ENCODE data around the gene RALY. TPM values are rescaled to one million over a fixed set of nuclear protein-coding genes. Genes with fewer than 3 reads are reported as not detected.
A peak's percentile ranks its signal among the peaks of the same experiment; 100 is the strongest.

RALY gene
- total and polyA plus RNA-seq, 3 experiments from 2014 or later = 159 to 230 (median 160) TPM

GRCh38 chr20:34029415-34029814 lies 35.7 kb downstream of the RALY start:
- ChIA-PET POLR2A (interaction anchor here (0.5 kb wide), 1 partner anchor 15 kb away, joined by 3 read pairs; no protein-coding TSS in a partner anchor), CTCF (no interaction called here)
- Histone ChIP-seq H3K36me3 (ENCODE audit: insufficient read depth, low read length) (peaks cover 14% of the 10 kb centered on the region), H3K9me3 (ENCODE audit: low read length) (no peaks in the 10 kb centered on the region), H3K27me3 (ENCODE audit: insufficient read depth, low read length, poor library complexity, severe bottlenecking) (no peaks in the 10 kb centered on the region), H3K4me1 (ENCODE audit: insufficient read depth, low read length) (peaks cover 45% of the 10 kb centered on the region), H3K4me3 (ENCODE audit: low read length) (no peak overlapping the region), H3K27ac (ENCODE audit: low read depth, low read length) (no peak overlapping the region)
- no peak for DNase-seq
- peak overlapping the region in 1 of 7 donors; percentile 66 for H3K4me3 Mint-ChIP-seq
- H3K9me3 Mint-ChIP-seq = no peaks in the 10 kb centered on the region
- peak overlapping the region in 5 of 8 donors; percentile 29 to 58 (median 33) for H3K27ac Mint-ChIP-seq
- peaks cover 0 to 2% of the 10 kb centered on the region in 2 donors for H3K27me3 Mint-ChIP-seq
- H3K4me1 Mint-ChIP-seq = peaks cover 59 to 89% (median 81%) of the 10 kb centered on the region in 3 donors
- peaks cover 0 to 39% (median 10%) of the 10 kb centered on the region in 3 donors for H3K36me3 Mint-ChIP-seq

GRCh38 chr20:34030456-34030855 lies 36.7 kb downstream of the RALY start:
- no peak for DNase-seq
- H3K27ac ChIP-seq (ENCODE audit: low read depth, low read length) = no peak overlapping the region
- Mint-ChIP-seq H3K27me3 (peaks cover 0 to 2% of the 10 kb centered on the region in 2 donors), H3K4me1 (peaks cover 58 to 87% (median 79%) of the 10 kb centered on the region in 3 donors), H3K9me3 (no peaks in the 10 kb centered on the region), H3K27ac (peak overlapping the region in 7 of 8 donors; percentile 9 to 54 (median 47)), H3K4me3 (no peak overlapping the region), H3K36me3 (peaks cover 0 to 42% (median 11%) of the 10 kb centered on the region in 3 donors)
- no peaks in the 10 kb centered on the region for H3K9me3 ChIP-seq (ENCODE audit: low read length)
- H3K36me3 ChIP-seq (ENCODE audit: insufficient read depth, low read length) = peaks cover 14% of the 10 kb centered on the region
- POLR2A ChIA-PET = no interaction called here
- H3K4me3 ChIP-seq (ENCODE audit: low read length) = no peak overlapping the region
- CTCF ChIA-PET = no interaction called here
- H3K4me1 ChIP-seq (ENCODE audit: insufficient read depth, low read length) = peaks cover 35% of the 10 kb centered on the region
- no peaks in the 10 kb centered on the region for H3K27me3 ChIP-seq (ENCODE audit: insufficient read depth, low read length, poor library complexity, severe bottlenecking)

- H3K27ac Mint-ChIP-seq = peak overlapping the region in 3 of 8 donors; percentile 42 to 73 (median 51)
- no peak for DNase-seq
- no peaks in the 10 kb centered on the region for H3K9me3 Mint-ChIP-seq
- ChIA-PET CTCF (interaction anchor here (0.6 to 1.2 kb wide), 2 partner anchors 8 to 20 kb away, joined by 3 read pairs; no protein-coding TSS in a partner anchor), POLR2A (no interaction called here)
- Histone ChIP-seq H3K36me3 (ENCODE audit: insufficient read depth, low read length) (peaks cover 14% of the 10 kb centered on the region), H3K4me1 (ENCODE audit: insufficient read depth, low read length) (peaks cover 43% of the 10 kb centered on the region), H3K27ac (ENCODE audit: low read depth, low read length) (no peak overlapping the region), H3K27me3 (ENCODE audit: insufficient read depth, low read length, poor library complexity, severe bottlenecking) (no peaks in the 10 kb centered on the region), H3K4me3 (ENCODE audit: low read length) (no peak overlapping the region), H3K9me3 (ENCODE audit: low read length) (no peaks in the 10 kb centered on the region)
- peaks cover 75 to 89% (median 83%) of the 10 kb centered on the region in 3 donors for H3K4me1 Mint-ChIP-seq
- peaks cover 0 to 44% (median 6%) of the 10 kb centered on the region in 3 donors for H3K36me3 Mint-ChIP-seq
- H3K4me3 Mint-ChIP-seq = no peak overlapping the region
- no peaks in the 10 kb centered on the region for H3K27me3 Mint-ChIP-seq
Observed at GRCh38 chr20:34033903-34034302, 40.2 kb downstream of the RALY start.

- H3K4me3 ChIP-seq (ENCODE audit: low read length) = no peak overlapping the region
- peak in 4 of 5 donors; percentile 7 to 60 (median 28) for DNase-seq
- peaks cover 46% of the 10 kb centered on the region for H3K4me1 ChIP-seq (ENCODE audit: insufficient read depth, low read length)
- CTCF ChIA-PET = interaction anchor here (1.2 kb wide), 1 partner anchor 32 kb away, joined by 3 read pairs; no protein-coding TSS in a partner anchor
- peaks cover 9% of the 10 kb centered on the region for H3K36me3 ChIP-seq (ENCODE audit: insufficient read depth, low read length)
- no peak overlapping the region for H3K27ac ChIP-seq (ENCODE audit: low read depth, low read length)
- Mint-ChIP-seq H3K36me3 (peaks cover 0 to 38% (median 3%) of the 10 kb centered on the region in 3 donors), H3K4me3 (peak overlapping the region in 6 of 7 donors; percentile 10 to 65 (median 52)), H3K4me1 (peaks cover 82 to 96% (median 95%) of the 10 kb centered on the region in 3 donors), H3K9me3 (no peaks in the 10 kb centered on the region), H3K27me3 (no peaks in the 10 kb centered on the region), H3K27ac (peak overlapping the region in 7 of 8 donors; percentile 12 to 86 (median 44))
- H3K27me3 ChIP-seq (ENCODE audit: insufficient read depth, low read length, poor library complexity, severe bottlenecking) = no peaks in the 10 kb centered on the region
- H3K9me3 ChIP-seq (ENCODE audit: low read length) = no peaks in the 10 kb centered on the region
- POLR2A ChIA-PET = interaction anchor here (0.9 kb wide), 1 partner anchor 44 kb away, joined by 3 read pairs; the partner anchor contains the start of gene RALY
Observed at GRCh38 chr20:34037121-34037520, 43.4 kb downstream of the RALY start.

- peaks cover 8% of the 10 kb centered on the region for H3K36me3 ChIP-seq (ENCODE audit: insufficient read depth, low read length)
- Mint-ChIP-seq H3K27ac (peak overlapping the region in 4 of 8 donors; percentile 10 to 86 (median 47)), H3K36me3 (peaks cover 0 to 33% (median 1%) of the 10 kb centered on the region in 3 donors), H3K4me3 (peak overlapping the region in 2 of 7 donors; percentile 7 to 64), H3K9me3 (no peaks in the 10 kb centered on the region), H3K4me1 (peaks cover 86 to 97% (median 95%) of the 10 kb centered on the region in 3 donors), H3K27me3 (no peaks in the 10 kb centered on the region)
- H3K4me3 ChIP-seq (ENCODE audit: low read length) = no peak overlapping the region
- ChIA-PET CTCF (interaction anchor here (1.0 to 1.2 kb wide), 2 partner anchors 9 to 31 kb away, joined by 3 read pairs; no protein-coding TSS in a partner anchor), POLR2A (interaction anchor here (0.9 kb wide), 1 partner anchor 44 kb away, joined by 3 read pairs; the partner anchor contains the start of gene RALY)
- no peaks in the 10 kb centered on the region for H3K9me3 ChIP-seq (ENCODE audit: low read length)
- no peaks in the 10 kb centered on the region for H3K27me3 ChIP-seq (ENCODE audit: insufficient read depth, low read length, poor library complexity, severe bottlenecking)
- no peak for DNase-seq
- peaks cover 52% of the 10 kb centered on the region for H3K4me1 ChIP-seq (ENCODE audit: insufficient read depth, low read length)
- no peak overlapping the region for H3K27ac ChIP-seq (ENCODE audit: low read depth, low read length)
Observed at GRCh38 chr20:34037767-34038166, 44.1 kb downstream of the RALY start.

GRCh38 chr20:34040300-34040995 lies 46.7 kb downstream of the RALY start:
- Mint-ChIP-seq H3K27me3 (no peaks in the 10 kb centered on the region), H3K27ac (peak overlapping the region in 5 of 8 donors; percentile 14 to 83 (median 56)), H3K4me1 (peaks cover 87 to 99% (median 96%) of the 10 kb centered on the region in 3 donors), H3K4me3 (peak overlapping the region in 1 of 7 donors; percentile 24), H3K9me3 (no peaks in the 10 kb centered on the region), H3K36me3 (peaks cover 0 to 29% (median 2%) of the 10 kb centered on the region in 3 donors)
- Histone ChIP-seq H3K4me1 (ENCODE audit: insufficient read depth, low read length) (peaks cover 55% of the 10 kb centered on the region), H3K36me3 (ENCODE audit: insufficient read depth, low read length) (no peaks in the 10 kb centered on the region), H3K27me3 (ENCODE audit: insufficient read depth, low read length, poor library complexity, severe bottlenecking) (no peaks in the 10 kb centered on the region), H3K9me3 (ENCODE audit: low read length) (no peaks in the 10 kb centered on the region), H3K4me3 (ENCODE audit: low read length) (no peak overlapping the region), H3K27ac (ENCODE audit: low read depth, low read length) (no peak overlapping the region)
- CTCF ChIA-PET = no interaction called here
- no peak for DNase-seq
- POLR2A ChIA-PET = no interaction called here

GRCh38 chr20:34041226-34041625 lies 47.5 kb downstream of the RALY start:
- H3K4me3 ChIP-seq (ENCODE audit: low read length) = no peak overlapping the region
- no peak overlapping the region for H3K27ac ChIP-seq (ENCODE audit: low read depth, low read length)
- Mint-ChIP-seq H3K27ac (peak overlapping the region in 5 of 8 donors; percentile 48 to 83 (median 74)), H3K27me3 (no peaks in the 10 kb centered on the region), H3K36me3 (peaks cover 0 to 34% (median 2%) of the 10 kb centered on the region in 3 donors), H3K4me1 (peaks cover 86 to 99% (median 96%) of the 10 kb centered on the region in 3 donors), H3K9me3 (no peaks in the 10 kb centered on the region), H3K4me3 (peak overlapping the region in 1 of 7 donors; percentile 62)
- no peak for DNase-seq
- H3K9me3 ChIP-seq (ENCODE audit: low read length) = no peaks in the 10 kb centered on the region
- no peaks in the 10 kb centered on the region for H3K27me3 ChIP-seq (ENCODE audit: insufficient read depth, low read length, poor library complexity, severe bottlenecking)
- H3K4me1 ChIP-seq (ENCODE audit: insufficient read depth, low read length) = peaks cover 48% of the 10 kb centered on the region
- POLR2A ChIA-PET = no interaction called here
- CTCF ChIA-PET = no interaction called here
- no peaks in the 10 kb centered on the region for H3K36me3 ChIP-seq (ENCODE audit: insufficient read depth, low read length)

- CTCF ChIA-PET = no interaction called here
- peaks cover 39% of the 10 kb centered on the region for H3K4me1 ChIP-seq (ENCODE audit: insufficient read depth, low read length)
Observed at GRCh38 chr20:34042262-34042661, 48.6 kb downstream of the RALY start.

More at GRCh38 chr20:34042262-34042661, 48.6 kb downstream of the RALY start:
- peak in 2 of 5 donors; percentile 4 to 23 for DNase-seq
- Histone ChIP-seq H3K36me3 (ENCODE audit: insufficient read depth, low read length) (no peaks in the 10 kb centered on the region), H3K9me3 (ENCODE audit: low read length) (no peaks in the 10 kb centered on the region), H3K27ac (ENCODE audit: low read depth, low read length) (no peak overlapping the region), H3K27me3 (ENCODE audit: insufficient read depth, low read length, poor library complexity, severe bottlenecking) (no peaks in the 10 kb centered on the region), H3K4me3 (ENCODE audit: low read length) (no peak overlapping the region)
- POLR2A ChIA-PET = no interaction called here
- Mint-ChIP-seq H3K27me3 (peaks cover 0 to under 1% of the 10 kb centered on the region in 2 donors), H3K4me3 (peak overlapping the region in 2 of 7 donors; percentile 25 to 40), H3K9me3 (no peaks in the 10 kb centered on the region), H3K4me1 (peaks cover 83 to 96% (median 94%) of the 10 kb centered on the region in 3 donors), H3K27ac (peak overlapping the region; percentile 1 to 80 (median 60)), H3K36me3 (peaks cover 0 to 38% (median 2%) of the 10 kb centered on the region in 3 donors)

Measured in CD8-positive, alpha-beta memory T cell (primary cell).